ENCODE results near the gene TCF7.

Gene TCF7

GRCh38 chr5:134177369-134178095 lies 63.1 kb downstream of the TCF7 start:
- no peak for DNase-seq (ENCODE audit: low read depth in 2 of 2)

DNA sequence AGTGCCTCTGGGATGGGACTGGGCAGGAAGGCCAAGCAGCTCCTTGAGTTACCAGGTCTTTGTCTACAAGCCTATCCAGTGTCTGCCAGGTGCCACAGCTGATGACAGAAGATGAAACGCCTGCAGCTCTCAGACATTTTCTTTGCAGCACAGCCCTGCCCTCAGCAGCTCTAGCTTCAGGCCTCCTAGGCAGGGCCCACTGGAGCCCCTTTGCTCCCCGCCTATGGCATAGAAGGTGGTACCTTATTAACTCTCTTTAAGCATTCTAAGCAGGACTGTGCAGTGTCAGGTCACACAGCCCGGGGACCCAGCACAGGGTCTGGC lies 63.6 kb downstream of the TCF7 start:
- no peak for DNase-seq (ENCODE audit: low read depth in 2 of 2)

- no peak for DNase-seq (ENCODE audit: low read depth in 2 of 2)
Observed at GRCh38 chr5:134183481-134183880, 69.0 kb downstream of the TCF7 start.

DNA sequence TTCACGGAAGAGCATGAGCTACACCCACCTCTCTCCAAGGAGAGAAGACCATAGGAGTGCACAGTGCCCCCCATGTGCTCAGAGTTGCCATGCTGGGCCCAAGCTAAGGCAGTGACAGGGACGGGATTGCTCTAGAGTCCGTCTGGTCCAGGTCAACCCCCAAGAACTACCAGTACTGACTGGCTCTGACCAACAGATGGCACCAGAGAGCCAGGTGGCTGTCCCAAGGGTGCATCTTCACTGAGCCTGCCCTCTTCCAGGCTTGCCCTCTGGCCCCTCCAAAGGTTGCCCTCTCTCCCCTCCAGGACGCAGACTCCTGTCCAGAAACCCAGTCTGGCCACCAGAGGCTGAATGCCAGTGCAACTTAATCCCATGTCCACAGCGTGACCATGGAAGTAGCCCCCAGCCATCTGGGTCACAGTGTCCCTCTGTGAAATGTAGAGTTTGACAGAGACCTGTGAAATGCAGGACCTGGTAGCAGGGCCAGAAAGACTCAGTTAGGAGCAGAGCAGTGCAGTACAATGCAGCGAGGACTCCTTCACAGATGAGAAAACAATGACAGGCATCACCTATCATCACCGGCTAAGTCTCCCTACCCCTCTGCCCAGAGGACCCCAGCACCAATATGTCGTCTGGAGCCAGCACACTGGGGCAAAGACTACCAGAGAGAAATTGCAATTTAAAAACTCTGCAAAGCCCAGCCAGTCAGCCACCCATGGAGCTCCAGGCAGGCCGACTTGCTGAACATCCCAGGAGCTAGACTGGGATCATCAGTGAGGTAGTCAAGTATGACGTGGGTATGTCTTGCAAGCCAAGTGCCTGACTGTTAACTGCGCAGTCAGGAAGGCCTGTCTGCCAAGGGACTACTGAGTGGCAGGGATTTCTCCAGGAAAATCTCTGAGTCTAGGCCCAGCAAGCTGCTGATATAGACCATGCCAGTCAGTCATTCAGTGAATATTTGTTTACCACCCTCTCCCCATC lies 70.0 kb downstream of the TCF7 start:
- DNase-seq (ENCODE audit: low read depth in 2 of 2): peak; percentile 61 to 75

DNA sequence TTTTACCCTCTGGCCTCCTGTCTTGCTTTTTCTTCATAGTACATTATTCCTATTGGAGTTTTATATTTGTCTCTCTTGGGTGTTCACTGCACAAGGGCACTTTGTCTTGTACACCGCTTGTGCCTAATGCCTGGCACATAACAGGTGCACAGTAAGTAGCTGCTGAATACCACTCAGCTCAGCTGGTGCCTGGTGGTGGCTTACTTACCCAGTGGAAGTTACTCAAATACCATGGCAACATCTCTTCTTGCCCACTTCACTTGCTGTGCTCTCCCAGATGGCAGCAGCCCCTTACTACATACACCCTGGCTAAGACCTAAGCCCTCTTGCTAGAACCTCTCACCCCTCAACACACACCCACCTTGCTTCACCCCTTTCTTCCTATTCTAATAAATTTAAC lies 73.6 kb downstream of the TCF7 start:
- no peak for DNase-seq (ENCODE audit: low read depth in 2 of 2)

GRCh38 chr5:134189031-134189430 lies 74.5 kb downstream of the TCF7 start:
- DNase-seq (ENCODE audit: low read depth in 2 of 2): no peak

- DNase-seq (ENCODE audit: low read depth in 2 of 2): no peak
Observed at GRCh38 chr5:134195666-134196065, 81.2 kb downstream of the TCF7 start.
